Aorta (tissue), 5 donors: Measurements from ENCODE around the gene RNF208. TPM values are rescaled to one million over a fixed set of nuclear protein-coding genes. Genes with fewer than 3 reads are reported as not detected.

Experiments
- ATAC-seq: fragments of 200-7000 bp; cut with Tn5 transposase; one replicate; pipeline ENCODE4 v1.9.1; 2022; ENCODE audit warnings: moderate library complexity; ENCODE audit not compliant: low FRiP score
- DNase-seq, 2 donors: peaks; one replicate each; pipeline ENCODE4 v3.0.0-alpha.2; 2020
- H3K27ac ChIP-seq, 2 donors: one replicate each; pipeline ENCODE4 v1.5.1; 2013; ENCODE audit warnings: low read length in 2 of 2, mild to moderate bottlenecking in 2 of 2, moderate library complexity in 2 of 2, control low read depth in 1 of 2, inconsistent platforms in 1 of 2, low read depth in 1 of 2
- H3K27me3 ChIP-seq, 2 donors: one replicate each; pipeline ENCODE4 v1.6.1; 2013; ENCODE audit warnings: control low read depth in 1 of 2, low read length in 1 of 2, mild to moderate bottlenecking in 1 of 2, moderate library complexity in 1 of 2; ENCODE audit not compliant: insufficient read depth in 2 of 2, control insufficient read depth in 1 of 2
- H3K36me3 ChIP-seq, 2 donors: one replicate each; pipeline ENCODE4 v1.6.1; 2013; ENCODE audit warnings: control low read depth in 1 of 2, low read length in 1 of 2, mild to moderate bottlenecking in 1 of 2; ENCODE audit not compliant: insufficient read depth in 2 of 2, control insufficient read depth in 1 of 2
- H3K4me1 ChIP-seq, 2 donors: one replicate each; pipeline ENCODE4 v1.6.1; 2013; ENCODE audit warnings: low read length in 2 of 2, control low read depth in 1 of 2, mild to moderate bottlenecking in 1 of 2, moderate library complexity in 1 of 2; ENCODE audit not compliant: insufficient read depth in 2 of 2, control insufficient read depth in 1 of 2
- H3K4me3 ChIP-seq, 2 donors: one replicate each; pipeline ENCODE4 v1.5.1; 2013; ENCODE audit warnings: low read length in 2 of 2, control low read depth in 1 of 2, mild to moderate bottlenecking in 1 of 2
- H3K9me3 ChIP-seq: one replicate; pipeline ENCODE4 v1.6.1; 2013; ENCODE audit warnings: mild to moderate bottlenecking, low read length; ENCODE audit not compliant: control insufficient read depth
- WGBS, 2 donors: extraction: QIAGEN DNeasy Blood & Tissue Kit; methylation state at CpG; one replicate each; pipeline ENCODE4 v1.1.7; 2013; 5-methylcytosine and 5-hydroxymethylcytosine counted together
- intact Hi-C, 2 donors: fragments of 100-400 bp; cut with DNase I; formaldehyde crosslinking; loops; one replicate each; pipeline versions ENCODE4 v1.14.2 to v1.15.0; 2022
- polyA plus RNA-seq, 2 donors: library from polyadenylated mRNA; stranded (reverse); fragments of 200-250 nt; gene quantifications; one replicate each; pipeline ENCODE4 v1.2.3, GENCODE V29; 2013
- total RNA-seq, 2 donors: library from RNA; stranded (reverse); fragmentation: NEBNext Ultra II Directional; extraction: Animal tissue kit (Norgen Biotek cat#: 25700); gene quantifications; one replicate each; pipeline ENCODE4 v1.2.1, GENCODE V29; 2021
- donor health status: healthy with polysubstance abuse.
- donor health status: Bipolar disorder and iron deficiency.
- donor health status: DM: no; HTN: no; CAD: no.
- donor health status: DM: no; HTN: no; CAD: no.
- donor health status: DM: yes; HTN: yes; CAD: no.

RNF208 gene
- total and polyA plus RNA-seq, 4 donors: 2.2 to 11.8 (median 3.1) TPM

DNA sequence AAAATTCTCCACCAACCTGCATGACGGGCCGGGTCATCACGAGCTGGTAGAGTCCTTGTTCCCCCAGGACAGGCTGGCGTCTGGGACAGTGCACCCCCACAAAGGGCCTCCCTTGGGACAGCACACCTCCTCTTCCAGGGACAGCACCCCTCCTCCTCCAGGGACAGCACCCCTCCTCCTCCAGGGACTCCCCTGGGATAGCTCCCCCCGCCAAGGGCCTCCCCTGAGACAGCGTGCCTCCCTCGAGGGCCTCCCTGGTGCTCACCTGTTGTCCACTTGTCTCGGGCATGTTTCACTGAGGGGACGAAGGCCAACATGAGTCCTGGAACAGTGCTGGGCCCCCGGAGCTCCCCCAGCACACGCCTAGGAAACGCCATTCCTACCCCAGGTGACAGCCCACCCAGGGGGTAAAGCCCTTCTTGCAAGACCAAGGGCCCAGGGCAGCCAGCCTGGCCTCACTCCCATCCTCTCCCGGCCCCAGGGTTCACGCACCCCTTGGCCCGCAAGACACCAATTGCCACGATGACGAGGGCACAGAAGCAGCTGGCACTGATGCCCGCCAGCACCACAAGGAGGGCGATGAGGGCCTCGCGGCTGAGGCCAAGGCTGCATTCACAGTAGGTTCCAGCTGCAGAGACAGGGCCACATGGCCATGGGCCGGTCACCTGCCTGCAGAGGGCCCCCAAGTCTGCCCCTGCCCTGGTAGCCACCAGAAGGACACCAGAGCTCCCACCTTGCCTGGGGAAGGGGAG is 50.7 kb downstream of the RNF208 start:
- intact Hi-C loops: no loop called here
- ATAC-seq (no peak), DNase-seq (no peak)
- H3K27me3 ChIP-seq: peaks cover 0 to 2% of the 10 kb centered on the region in 2 donors
- no peaks in the 10 kb centered on the region for H3K9me3 ChIP-seq
- no peaks in the 10 kb centered on the region for H3K4me1 ChIP-seq
- WGBS, 2 donors: 80% methylated on average over 22 of the region's 22 CpGs
- no peak overlapping the region for H3K27ac ChIP-seq
- no peak overlapping the region for H3K4me3 ChIP-seq
- H3K36me3 ChIP-seq: no peaks in the 10 kb centered on the region

DNA sequence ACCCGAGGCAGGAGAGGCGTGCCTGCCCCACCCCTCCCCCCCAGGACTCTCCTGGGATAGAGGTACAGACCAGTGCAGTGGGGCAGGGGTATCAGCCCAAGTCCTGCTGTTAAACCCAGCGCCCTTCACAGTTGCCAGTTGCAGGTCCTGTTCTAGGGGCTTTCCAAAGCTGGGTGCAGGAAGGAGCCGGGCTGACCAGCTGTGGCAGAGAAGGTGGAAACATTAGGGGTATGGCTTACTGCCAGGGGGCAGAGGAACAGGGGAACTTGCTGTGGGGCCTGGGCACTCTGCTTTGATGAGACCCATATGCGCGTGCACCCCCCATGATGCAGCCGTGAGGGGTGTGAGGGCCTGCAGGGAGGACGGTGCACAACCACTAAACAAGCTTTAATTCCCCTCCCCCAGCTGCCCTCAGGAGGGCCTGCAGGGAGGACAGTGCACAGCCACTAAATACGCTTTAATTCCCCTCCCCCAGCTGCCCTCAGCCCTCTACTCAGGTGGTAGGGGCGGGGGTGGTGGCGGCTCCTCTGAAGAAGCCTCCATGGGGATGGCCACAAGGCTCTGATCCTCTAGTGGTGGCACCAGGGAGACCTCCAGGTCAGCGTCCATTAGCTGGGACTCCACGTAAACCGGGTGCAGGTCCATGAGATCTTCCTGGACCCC is 51.4 kb downstream of the RNF208 start:
- no peak overlapping the region for H3K27ac ChIP-seq
- no peak overlapping the region for H3K4me3 ChIP-seq
- no peaks in the 10 kb centered on the region for H3K36me3 ChIP-seq
- intact Hi-C loops: no loop called here
- H3K4me1 ChIP-seq: no peaks in the 10 kb centered on the region
- no peak for ATAC-seq
- H3K27me3 ChIP-seq: peaks cover 0 to 2% of the 10 kb centered on the region in 2 donors
- H3K9me3 ChIP-seq: no peaks in the 10 kb centered on the region
- 45 to 47% methylated on average over 14 of the region's 14 CpGs for whole genome bisulfite sequencing, 2 donors
- no peak for DNase-seq

Other genes with a start within 250 kb of the RNF208 start
Only the 30 nearest of the 32 such genes appear.
- gene PAXX, start 229.8 kb downstream of the RNF208 start, total RNA-seq: 10 to 100 TPM; 27.8 to 42.0 TPM
- 100 to 1,000 TPM in 1 of 2 donors, 10 to 100 TPM in 1; 39.9 to 192 TPM for gene PAXX, start 229.8 kb downstream of the RNF208 start, polyA plus RNA-seq
- 1 to 10 TPM; 3.8 to 7.0 TPM for gene CLIC3, start 225.7 kb downstream of the RNF208 start, total RNA-seq
- 1 to 10 TPM; 1.6 to 6.7 TPM for gene CLIC3, start 225.7 kb downstream of the RNF208 start, polyA plus RNA-seq
- 10 to 100 TPM; 27.3 to 60.0 TPM for gene ABCA2, start 194.0 kb downstream of the RNF208 start, total RNA-seq
- gene ABCA2, start 194.0 kb downstream of the RNF208 start, polyA plus RNA-seq: 10 to 100 TPM in 1 of 2 donors, 1 to 10 TPM in 1; 9.0 to 48.1 TPM
- under 1 TPM; 0.27 to 0.68 TPM for gene FUT7, start 190.2 kb downstream of the RNF208 start, total RNA-seq
- not detected for gene FUT7, start 190.2 kb downstream of the RNF208 start, polyA plus RNA-seq
- gene NPDC1, start 176.1 kb downstream of the RNF208 start, total RNA-seq: 100 to 1,000 TPM in 1 of 2 donors, 10 to 100 TPM in 1; 99.3 to 217 TPM
- gene NPDC1, start 176.1 kb downstream of the RNF208 start, polyA plus RNA-seq: 100 to 1,000 TPM in 1 of 2 donors, 10 to 100 TPM in 1; 26.5 to 190 TPM
- 1 to 10 TPM in 1 of 2 donors, under 1 TPM in 1; 0.16 to 1.7 TPM for gene ENTPD2, start 168.2 kb downstream of the RNF208 start, total RNA-seq
- gene ENTPD2, start 168.2 kb downstream of the RNF208 start, polyA plus RNA-seq: not detected
- under 1 TPM; 0.26 to 0.60 TPM for gene SAPCD2, start 151.7 kb downstream of the RNF208 start, total RNA-seq
- under 1 TPM in 1 of 2 donors, not detected in 1; 0.50 TPM for gene SAPCD2, start 151.7 kb downstream of the RNF208 start, polyA plus RNA-seq
- gene UAP1L1, start 144.7 kb downstream of the RNF208 start, total RNA-seq: 10 to 100 TPM in 1 of 2 donors, 1 to 10 TPM in 1; 7.9 to 20.6 TPM
- gene UAP1L1, start 144.7 kb downstream of the RNF208 start, polyA plus RNA-seq: 10 to 100 TPM in 1 of 2 donors, 1 to 10 TPM in 1; 4.1 to 13.2 TPM
- gene MAN1B1, start 135.3 kb downstream of the RNF208 start, total RNA-seq: 10 to 100 TPM; 28.4 to 52.2 TPM
- 100 to 1,000 TPM in 1 of 2 donors, 10 to 100 TPM in 1; 21.2 to 104 TPM for gene MAN1B1, start 135.3 kb downstream of the RNF208 start, polyA plus RNA-seq
- 100 to 1,000 TPM in 1 of 2 donors, 10 to 100 TPM in 1; 97.4 to 153 TPM for gene DPP7, start 107.5 kb downstream of the RNF208 start, total RNA-seq
- 100 to 1,000 TPM in 1 of 2 donors, 10 to 100 TPM in 1; 98.8 to 598 TPM for gene DPP7, start 107.5 kb downstream of the RNF208 start, polyA plus RNA-seq
- gene GRIN1, start 83.1 kb downstream of the RNF208 start, total RNA-seq: not detected
- not detected for gene GRIN1, start 83.1 kb downstream of the RNF208 start, polyA plus RNA-seq
- not detected for gene LRRC26, start 52.2 kb downstream of the RNF208 start, total RNA-seq
- not detected for gene LRRC26, start 52.2 kb downstream of the RNF208 start, polyA plus RNA-seq
- not detected for gene TMEM210, start 50.2 kb downstream of the RNF208 start, total RNA-seq
- gene TMEM210, start 50.2 kb downstream of the RNF208 start, polyA plus RNA-seq: not detected
- gene ANAPC2, start 33.7 kb downstream of the RNF208 start, total RNA-seq: 10 to 100 TPM; 38.7 to 54.0 TPM
- 10 to 100 TPM; 13.3 to 84.5 TPM for gene ANAPC2, start 33.7 kb downstream of the RNF208 start, polyA plus RNA-seq
- 10 to 100 TPM; 30.5 to 37.4 TPM for gene SSNA1, start 33.6 kb downstream of the RNF208 start, total RNA-seq
- gene SSNA1, start 33.6 kb downstream of the RNF208 start, polyA plus RNA-seq: 10 to 100 TPM; 77.0 to 87.1 TPM
- 1 to 10 TPM; 4.3 to 5.9 TPM for gene TPRN, start 21.5 kb downstream of the RNF208 start, total RNA-seq
- gene TPRN, start 21.5 kb downstream of the RNF208 start, polyA plus RNA-seq: 10 to 100 TPM in 1 of 2 donors, 1 to 10 TPM in 1; 5.5 to 10.8 TPM
- 10 to 100 TPM; 21.5 to 25.7 TPM for gene TMEM203, start 16.6 kb downstream of the RNF208 start, total RNA-seq
- 10 to 100 TPM; 25.9 to 27.5 TPM for gene TMEM203, start 16.6 kb downstream of the RNF208 start, polyA plus RNA-seq
- 10 to 100 TPM; 10.0 to 14.2 TPM for gene NDOR1, start 16.5 kb downstream of the RNF208 start, total RNA-seq
- gene NDOR1, start 16.5 kb downstream of the RNF208 start, polyA plus RNA-seq: 10 to 100 TPM in 1 of 2 donors, 1 to 10 TPM in 1; 3.0 to 20.4 TPM
- not detected for gene CYSRT1, start 2.9 kb upstream of the RNF208 start, total RNA-seq
- gene CYSRT1, start 2.9 kb upstream of the RNF208 start, polyA plus RNA-seq: 1 to 10 TPM in 1 of 2 donors, not detected in 1; 1.1 TPM
- gene RNF224, start 5.3 kb upstream of the RNF208 start, total RNA-seq: not detected
- under 1 TPM; 0.08 to 0.25 TPM for gene RNF224, start 5.3 kb upstream of the RNF208 start, polyA plus RNA-seq
- gene SLC34A3, start 8.7 kb upstream of the RNF208 start, total RNA-seq: not detected
- gene SLC34A3, start 8.7 kb upstream of the RNF208 start, polyA plus RNA-seq: not detected
- gene TUBB4B, start 19.0 kb upstream of the RNF208 start, total RNA-seq: 100 to 1,000 TPM in 1 of 2 donors, 10 to 100 TPM in 1; 86.9 to 152 TPM
- gene TUBB4B, start 19.0 kb upstream of the RNF208 start, polyA plus RNA-seq: 100 to 1,000 TPM in 1 of 2 donors, 10 to 100 TPM in 1; 94.2 to 128 TPM
- gene STPG3, start 29.0 kb upstream of the RNF208 start, total RNA-seq: not detected
- gene STPG3, start 29.0 kb upstream of the RNF208 start, polyA plus RNA-seq: not detected
- gene NELFB, start 33.1 kb upstream of the RNF208 start, total RNA-seq: 10 to 100 TPM; 35.5 to 40.9 TPM
- gene NELFB, start 33.1 kb upstream of the RNF208 start, polyA plus RNA-seq: 10 to 100 TPM; 21.7 to 47.9 TPM
- gene TOR4A, start 55.5 kb upstream of the RNF208 start, total RNA-seq: 10 to 100 TPM; 10.4 to 14.0 TPM
- 1 to 10 TPM; 2.6 to 6.0 TPM for gene TOR4A, start 55.5 kb upstream of the RNF208 start, polyA plus RNA-seq
- gene NRARP, start 80.0 kb upstream of the RNF208 start, total RNA-seq: 10 to 100 TPM; 13.3 to 26.6 TPM
- gene NRARP, start 80.0 kb upstream of the RNF208 start, polyA plus RNA-seq: under 1 TPM; 0.50 to 0.97 TPM
- gene EXD3, start 200.9 kb upstream of the RNF208 start, total RNA-seq: 10 to 100 TPM; 21.9 to 38.2 TPM
- gene EXD3, start 200.9 kb upstream of the RNF208 start, polyA plus RNA-seq: 10 to 100 TPM; 15.9 to 96.8 TPM
- 1 to 10 TPM; 4.1 to 8.5 TPM for gene NOXA1, start 201.2 kb upstream of the RNF208 start, total RNA-seq
- 10 to 100 TPM in 1 of 2 donors, 1 to 10 TPM in 1; 2.9 to 12.6 TPM for gene NOXA1, start 201.2 kb upstream of the RNF208 start, polyA plus RNA-seq
- gene ENTPD8, start 219.1 kb upstream of the RNF208 start, total RNA-seq: not detected
- gene ENTPD8, start 219.1 kb upstream of the RNF208 start, polyA plus RNA-seq: 1 to 10 TPM in 1 of 2 donors, not detected in 1; 3.1 TPM
- 10 to 100 TPM; 76.8 to 78.2 TPM for gene NSMF, start 237.1 kb upstream of the RNF208 start, total RNA-seq
- 100 to 1,000 TPM in 1 of 2 donors, 10 to 100 TPM in 1; 75.5 to 154 TPM for gene NSMF, start 237.1 kb upstream of the RNF208 start, polyA plus RNA-seq